IMR-90 (cell line): ENCODE data around the gene CTNNAL1. TPM values are rescaled to one million over a fixed set of nuclear protein-coding genes. Genes with fewer than 3 reads are reported as not detected.

ENCODE experiments used
- ATAC-seq: fragments of 200-7000 bp; cut with Tn5 transposase; 2 replicates; pipeline ENCODE4 v1.9.1; 2020; ENCODE audit warnings: low read depth, mild to moderate bottlenecking, moderate library complexity
- BruUV-seq: library from RNA; stranded (reverse); fragments of 400-500 nt; replicated peaks from 2 replicates; lab custom pipeline; 2021; lab: Mats Ljungman, UMichigan
- CTCF ChIA-PET: fragments of 300-600 bp; formaldehyde crosslinking; extraction: SDS; loops from one replicate; lab custom pipeline; 2021; ENCODE audit warnings: antibody characterized with exemption; lab: Yijun Ruan, JAX
- POLR2A ChIA-PET: fragments of 300-600 bp; sonication (Branson Sonifier 250); formaldehyde crosslinking; loops from one replicate; lab custom pipeline; 2022; ENCODE audit warnings: antibody characterized with exemption; ENCODE audit not compliant: unreplicated experiment; lab: Charles Lee
- DNase-seq: peaks from one replicate; pipeline ENCODE4 v3.0.0; 2013
- H2AFZ ChIP-seq: replicated peaks from 2 replicates; pipeline ENCODE3; 2013; ENCODE audit warnings: low read length, mild to moderate bottlenecking; ENCODE audit not compliant: poor library complexity
- H2AK5ac ChIP-seq: 2 replicates; pipeline ENCODE4 v1.6.1; 2013; ENCODE audit warnings: low read depth, low read length, inconsistent platforms
- H2AK9ac ChIP-seq: replicated peaks from 2 replicates; pipeline ENCODE3; 2013; ENCODE audit warnings: mild to moderate bottlenecking, low read depth, low read length, moderate library complexity; ENCODE audit not compliant: poor library complexity
- H2BK120ac ChIP-seq: 2 replicates; pipeline ENCODE4 v1.6.1; 2013; ENCODE audit warnings: low read depth, low read length, inconsistent platforms
- H2BK15ac ChIP-seq: 3 replicates; pipeline ENCODE4 v1.6.1; 2013; ENCODE audit warnings: low read depth, low read length, inconsistent platforms
- H2BK20ac ChIP-seq: 2 replicates; pipeline ENCODE4 v1.6.1; 2013; ENCODE audit warnings: low read depth, mild to moderate bottlenecking, inconsistent platforms, low read length, moderate library complexity
- H2BK5ac ChIP-seq: 2 replicates; pipeline ENCODE4 v1.6.1; 2013; ENCODE audit warnings: mild to moderate bottlenecking, low read depth, low read length, inconsistent platforms; ENCODE audit not compliant: poor library complexity, severe bottlenecking
- H3K14ac ChIP-seq: replicated peaks from 2 replicates; pipeline ENCODE4 v1.6.1; 2013; ENCODE audit warnings: low read depth, low read length, inconsistent platforms
- H3K18ac ChIP-seq: 2 replicates; pipeline ENCODE4 v1.6.1; 2013; ENCODE audit warnings: low read depth, low read length, control low read depth
- H3K23ac ChIP-seq: 2 replicates; pipeline ENCODE4 v1.6.1; 2013; ENCODE audit warnings: low read depth, low read length, inconsistent platforms
- H3K27ac ChIP-seq: 2 replicates; pipeline ENCODE4 v1.5.1; 2013; ENCODE audit warnings: mild to moderate bottlenecking, control low read depth, low read length; ENCODE audit not compliant: insufficient read depth
- H3K27me3 ChIP-seq: 2 replicates; pipeline ENCODE4 v1.6.1; 2013; ENCODE audit warnings: low read length; ENCODE audit not compliant: control insufficient read depth, insufficient read depth
- H3K36me3 ChIP-seq: 2 replicates; pipeline ENCODE4 v1.6.1; 2013; ENCODE audit warnings: low read length, mixed read lengths; ENCODE audit not compliant: control insufficient read depth, insufficient read depth
- H3K4ac ChIP-seq: 2 replicates; pipeline ENCODE4 v1.6.1; 2013; ENCODE audit warnings: low read depth, low read length, inconsistent platforms
- H3K4me1 ChIP-seq: 2 replicates; pipeline ENCODE4 v1.6.1; 2013; ENCODE audit warnings: low read length, mixed read lengths; ENCODE audit not compliant: control insufficient read depth, insufficient read depth
- H3K4me2 ChIP-seq: 2 replicates; pipeline ENCODE4 v1.6.1; 2013; ENCODE audit warnings: low read depth, mild to moderate bottlenecking, control low read depth, low read length, moderate library complexity
- H3K4me3 ChIP-seq: 2 replicates; pipeline ENCODE4 v1.5.1; 2013; ENCODE audit warnings: low read depth, mild to moderate bottlenecking, control low read depth, low read length, moderate library complexity; ENCODE audit not compliant: insufficient read depth
- H3K56ac ChIP-seq: 2 replicates; pipeline ENCODE4 v1.6.1; 2013; ENCODE audit warnings: low read length, inconsistent platforms; ENCODE audit not compliant: insufficient read depth; ENCODE audit errors: extremely low read depth
- H3K79me1 ChIP-seq, 2 experiments: 2 replicates each; pipeline ENCODE4 v1.6.1; 2013; ENCODE audit warnings: low read length in 2 of 2, inconsistent platforms in 1 of 2, low read depth in 1 of 2
- H3K9ac ChIP-seq: 2 replicates; pipeline ENCODE4 v1.6.1; 2013; ENCODE audit warnings: low read depth, low read length, control low read depth
- H3K9me1 ChIP-seq: 2 replicates; pipeline ENCODE4 v1.6.1; 2013; ENCODE audit warnings: low read length, inconsistent platforms; ENCODE audit not compliant: insufficient read depth
- H3K9me3 ChIP-seq: 2 replicates; pipeline ENCODE4 v1.6.1; 2013; ENCODE audit warnings: low read length; ENCODE audit not compliant: control insufficient read depth, insufficient read depth
- H4K20me1 ChIP-seq: 2 replicates; pipeline ENCODE4 v1.6.1; 2013; ENCODE audit warnings: low read length, inconsistent platforms; ENCODE audit not compliant: insufficient read depth
- H4K5ac ChIP-seq: 2 replicates; pipeline ENCODE4 v1.6.1; 2013; ENCODE audit warnings: mild to moderate bottlenecking, low read depth, low read length, control low read depth
- H4K8ac ChIP-seq, 2 experiments: 2 replicates each; pipeline ENCODE4 v1.6.1; 2013; ENCODE audit warnings: low read depth in 2 of 2, low read length in 2 of 2, control low read depth in 1 of 2, inconsistent platforms in 1 of 2
- H4K91ac ChIP-seq: 2 replicates; pipeline ENCODE4 v1.6.1; 2013; ENCODE audit warnings: low read depth, low read length, inconsistent platforms; ENCODE audit not compliant: insufficient read depth
- BHLHE40 ChIP-seq: fragments of 150-350 bp; IDR thresholded peaks from 2 replicates; pipeline ENCODE4 v1.6.1; 2016; ENCODE audit warnings: mild to moderate bottlenecking, low read depth, low read length
- CTCF ChIP-seq: conservative IDR thresholded peaks from 2 replicates; pipeline ENCODE4 v1.5.1; 2012; ENCODE audit warnings: mild to moderate bottlenecking, low read depth, low read length, improper control_type of control experiment
- MXI1 ChIP-seq: IDR thresholded peaks from 2 replicates; pipeline ENCODE4 v1.6.1; 2012; ENCODE audit warnings: low read depth, mild to moderate bottlenecking, low read length, moderate library complexity, borderline replicate concordance
- POLR2A ChIP-seq: IDR thresholded peaks from 2 replicates; pipeline ENCODE4 v1.6.1; 2012; ENCODE audit warnings: mild to moderate bottlenecking, low read depth, low read length
- SMC3 ChIP-seq: fragments of 150-350 bp; IDR thresholded peaks from 2 replicates; pipeline ENCODE4 v1.6.1; 2016; ENCODE audit warnings: low read depth, mild to moderate bottlenecking, antibody characterized with exemption, low read length, moderate library complexity
- USF2 ChIP-seq: fragments of 150-350 bp; IDR thresholded peaks from 2 replicates; pipeline ENCODE4 v1.6.1; 2017; ENCODE audit warnings: mild to moderate bottlenecking, antibody characterized with exemption, low read length, low read depth
- WGBS, 2 experiments: methylation state at CpG; one replicate each; pipeline versions ENCODE4 v1.1.5 to v1.1.7; 2013; ENCODE audit warnings: missing lambda C conversion rate in 2 of 2; ENCODE audit not compliant: insufficient read length in 1 of 2; ENCODE audit errors: extremely low coverage in 2 of 2; 5-methylcytosine and 5-hydroxymethylcytosine counted together
- dilution Hi-C: fragments of 300-500 bp; cut with HindIII; formaldehyde crosslinking; loops from one replicate; pipeline ENCODE4 v1.14.3; 2018; ENCODE audit warnings: low sequenced_read_pairs; ENCODE audit not compliant: unreplicated experiment
- in situ Hi-C: fragments of 300-500 bp; cut with MboI; formaldehyde crosslinking; loops from 3 replicates; pipeline ENCODE4 v1.14.3; 2019; ENCODE audit warnings: low sequenced_read_pairs, inconsistent platforms, mixed read lengths
- intact Hi-C: fragments of 100-400 bp; cut with micrococcal nuclease; formaldehyde crosslinking; loops from 2 replicates; pipeline ENCODE4 v1.10.0; 2022
- polyA plus RNA-seq, 3 experiments: library from polyadenylated mRNA; depleted of rRNA; stranded (reverse); fragments of >200 nt; gene quantifications; 2 replicates each; pipeline ENCODE4 v1.2.3, GENCODE V29; 2012; ENCODE audit warnings: low replicate concordance in 1 of 3
- total RNA-seq: library from RNA; depleted of rRNA; stranded (reverse); fragments of >200 nt; gene quantifications from 2 replicates; pipeline ENCODE4 v1.2.3, GENCODE V29; 2012

Gene CTNNAL1
- total and polyA plus RNA-seq, 2 of the 4 experiments (the other 2 are of a cell fraction) = 72.3 to 131 TPM

- H3K4me1 ChIP-seq = peaks cover 16% of the 10 kb centered on the region
- ChIA-PET POLR2A (no interaction called here), CTCF (no interaction called here)
- dilution Hi-C loops = no loop called here
- peaks cover 13% of the 10 kb centered on the region for H3K36me3 ChIP-seq
- H4K5ac ChIP-seq = no peak overlapping the region
- no peak overlapping the region for H2BK15ac ChIP-seq
- in situ Hi-C loops = no loop called here
- H3K14ac ChIP-seq = no peak overlapping the region; the same call in 1 of the 2 replicates
- no CpG with 5 or more reads among the region's 4 CpGs for WGBS, 2 experiments
- peaks cover 10% of the 10 kb centered on the region; the same call in 1 of the 2 replicates for H3K9me1 ChIP-seq
- no peak overlapping the region for H2BK20ac ChIP-seq
- peaks cover 3% of the 10 kb centered on the region; the same call in 1 of the 2 replicates for H3K9me3 ChIP-seq
- peaks cover 3% of the 10 kb centered on the region; the same call in 1 of the 2 replicates for H4K20me1 ChIP-seq
- H3K4ac ChIP-seq = no peak overlapping the region
- H3K9ac ChIP-seq = no peak overlapping the region
- H3K79me1 ChIP-seq = peaks cover 27 to 38% of the 10 kb centered on the region in 2 experiments; a peak in 3 of 4 replicates
- no peak overlapping the region for H3K56ac ChIP-seq
- no peak overlapping the region for H3K4me2 ChIP-seq
- no peak overlapping the region for H2AFZ ChIP-seq
- no peak overlapping the region for H3K27ac ChIP-seq
- H2AK5ac ChIP-seq = no peak overlapping the region
- no peak for TF ChIP-seq MXI1
- peak; percentile 66 for TF ChIP-seq USF2
- TF ChIP-seq CTCF = no peak
- no peak for TF ChIP-seq SMC3
- 0 out of 2 replicates have a peak, but pooled peaks have one; percentile 9 for TF ChIP-seq BHLHE40
- no peak for TF ChIP-seq POLR2A
- intact Hi-C loops = no loop called here
- BruUV-seq = no TSS peak
- H3K27me3 ChIP-seq = no peaks in the 10 kb centered on the region
- no peak for DNase-seq
- H4K8ac ChIP-seq = no peak overlapping the region
- H3K23ac ChIP-seq = no peak overlapping the region
- H2AK9ac ChIP-seq = no peak overlapping the region
- no peak overlapping the region for H4K91ac ChIP-seq
- H3K18ac ChIP-seq = no peak overlapping the region
- H2BK120ac ChIP-seq = no peak overlapping the region
- no peak for ATAC-seq
- H3K4me3 ChIP-seq = no peak overlapping the region
- H2BK5ac ChIP-seq = peak overlapping the region; percentile 10
Measured at GRCh38 chr9:109037946-109038715, 24.8 kb upstream of the CTNNAL1 start.
